SK-N-SH treated with all-trans-retinoic acid at 6 μM for 48 hours (cell line): Measurements from ENCODE around the gene GDPD1.

Source experiments
- ARNTL ChIP-seq: fragments of 450-650 bp; formaldehyde crosslinking; IDR thresholded peaks from 2 replicates; pipeline ENCODE4 v1.5.0; 2020; ENCODE audit warnings: low read depth, mild to moderate bottlenecking, moderate library complexity, borderline replicate concordance
- GLIS3 ChIP-seq: fragments of 250-450 bp; sonication (Bioruptor Pico); IDR thresholded peaks from 2 replicates; pipeline ENCODE4 v1.5.0; 2020; ENCODE audit warnings: mild to moderate bottlenecking, moderate library complexity
- ISL1 ChIP-seq: fragments of 250-450 bp; sonication (Bioruptor Pico); IDR thresholded peaks from 2 replicates; pipeline ENCODE4 v2.1.2; 2022; ENCODE audit warnings: mild to moderate bottlenecking, moderate library complexity
- TOX ChIP-seq: fragments of 250-450 bp; sonication (Bioruptor Pico); IDR thresholded peaks from 2 replicates; pipeline ENCODE4 v1.8.0; 2021; ENCODE audit warnings: mild to moderate bottlenecking, moderate library complexity, borderline replicate concordance
- ZFP30 ChIP-seq: fragments of 450-650 bp; formaldehyde crosslinking; IDR thresholded peaks from 2 replicates; pipeline ENCODE4 v1.5.0; 2022; ENCODE audit warnings: mild to moderate bottlenecking, moderate library complexity
- ZNF70 ChIP-seq: fragments of 450-650 bp; formaldehyde crosslinking; IDR thresholded peaks from 2 replicates; pipeline ENCODE4 v1.5.0; 2020; ENCODE audit warnings: mild to moderate bottlenecking, moderate library complexity
- TF ChIP-seq, protein P1 (sequence below): fragments of 250-450 bp; sonication (Bioruptor Pico); IDR thresholded peaks from 2 replicates; pipeline ENCODE4 v1.5.1; 2020; ENCODE audit warnings: low read depth, mild to moderate bottlenecking, moderate library complexity
- TF ChIP-seq, protein P2 (sequence below): fragments of 250-450 bp; sonication (Bioruptor Pico); IDR thresholded peaks from 2 replicates; pipeline ENCODE4 v1.5.1; 2021; ENCODE audit warnings: mild to moderate bottlenecking, moderate library complexity
- TF ChIP-seq, protein P3 (sequence below): fragments of 250-450 bp; sonication (Bioruptor Pico); IDR thresholded peaks from 2 replicates; pipeline ENCODE4 v1.8.0; 2020; ENCODE audit warnings: mild to moderate bottlenecking, moderate library complexity, borderline replicate concordance

DNA sequence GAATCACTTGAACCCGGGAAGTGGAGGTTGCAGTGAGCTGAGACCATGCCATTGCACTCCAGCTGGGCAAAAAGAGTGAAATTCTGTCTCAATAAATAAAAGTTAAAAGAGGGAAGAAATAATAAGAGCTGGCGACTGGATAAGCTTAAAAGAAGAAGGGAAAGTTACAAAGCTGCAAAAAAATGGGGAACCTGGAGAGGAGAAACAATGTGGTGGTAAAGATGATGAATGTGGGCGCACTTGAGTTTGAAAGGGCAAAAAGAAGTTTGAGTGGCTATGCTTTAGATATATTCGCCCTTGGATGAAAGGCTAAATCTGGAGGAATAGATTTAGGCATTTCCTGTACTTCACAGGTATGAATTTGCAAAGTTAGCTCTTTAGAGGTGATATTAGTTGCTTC lies 58.1 kb downstream of the GDPD1 start:
- TF ChIP-seq TOX (CRISPR knock-in tag): no peak
- no peak for TF ChIP-seq ARNTL (CRISPR knock-in tag)
- TF ChIP-seq ZFP30: no peak
- no peak for TF ChIP-seq ISL1 (CRISPR knock-in tag)
- TF ChIP-seq, protein P1, sequence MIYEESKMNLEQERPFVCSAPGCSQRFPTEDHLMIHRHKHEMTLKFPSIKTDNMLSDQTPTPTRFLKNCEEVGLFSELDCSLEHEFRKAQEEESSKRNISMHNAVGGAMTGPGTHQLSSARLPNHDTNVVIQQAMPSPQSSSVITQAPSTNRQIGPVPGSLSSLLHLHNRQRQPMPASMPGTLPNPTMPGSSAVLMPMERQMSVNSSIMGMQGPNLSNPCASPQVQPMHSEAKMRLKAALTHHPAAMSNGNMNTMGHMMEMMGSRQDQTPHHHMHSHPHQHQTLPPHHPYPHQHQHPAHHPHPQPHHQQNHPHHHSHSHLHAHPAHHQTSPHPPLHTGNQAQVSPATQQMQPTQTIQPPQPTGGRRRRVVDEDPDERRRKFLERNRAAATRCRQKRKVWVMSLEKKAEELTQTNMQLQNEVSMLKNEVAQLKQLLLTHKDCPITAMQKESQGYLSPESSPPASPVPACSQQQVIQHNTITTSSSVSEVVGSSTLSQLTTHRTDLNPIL: no peak
- no peak for TF ChIP-seq ZNF70 (CRISPR knock-in tag)
- TF ChIP-seq, protein P2, sequence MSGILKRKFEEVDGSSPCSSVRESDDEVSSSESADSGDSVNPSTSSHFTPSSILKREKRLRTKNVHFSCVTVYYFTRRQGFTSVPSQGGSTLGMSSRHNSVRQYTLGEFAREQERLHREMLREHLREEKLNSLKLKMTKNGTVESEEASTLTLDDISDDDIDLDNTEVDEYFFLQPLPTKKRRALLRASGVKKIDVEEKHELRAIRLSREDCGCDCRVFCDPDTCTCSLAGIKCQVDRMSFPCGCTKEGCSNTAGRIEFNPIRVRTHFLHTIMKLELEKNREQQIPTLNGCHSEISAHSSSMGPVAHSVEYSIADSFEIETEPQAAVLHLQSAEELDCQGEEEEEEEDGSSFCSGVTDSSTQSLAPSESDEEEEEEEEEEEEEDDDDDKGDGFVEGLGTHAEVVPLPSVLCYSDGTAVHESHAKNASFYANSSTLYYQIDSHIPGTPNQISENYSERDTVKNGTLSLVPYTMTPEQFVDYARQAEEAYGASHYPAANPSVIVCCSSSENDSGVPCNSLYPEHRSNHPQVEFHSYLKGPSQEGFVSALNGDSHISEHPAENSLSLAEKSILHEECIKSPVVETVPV (CRISPR knock-in tag): no peak
- TF ChIP-seq, protein P3, sequence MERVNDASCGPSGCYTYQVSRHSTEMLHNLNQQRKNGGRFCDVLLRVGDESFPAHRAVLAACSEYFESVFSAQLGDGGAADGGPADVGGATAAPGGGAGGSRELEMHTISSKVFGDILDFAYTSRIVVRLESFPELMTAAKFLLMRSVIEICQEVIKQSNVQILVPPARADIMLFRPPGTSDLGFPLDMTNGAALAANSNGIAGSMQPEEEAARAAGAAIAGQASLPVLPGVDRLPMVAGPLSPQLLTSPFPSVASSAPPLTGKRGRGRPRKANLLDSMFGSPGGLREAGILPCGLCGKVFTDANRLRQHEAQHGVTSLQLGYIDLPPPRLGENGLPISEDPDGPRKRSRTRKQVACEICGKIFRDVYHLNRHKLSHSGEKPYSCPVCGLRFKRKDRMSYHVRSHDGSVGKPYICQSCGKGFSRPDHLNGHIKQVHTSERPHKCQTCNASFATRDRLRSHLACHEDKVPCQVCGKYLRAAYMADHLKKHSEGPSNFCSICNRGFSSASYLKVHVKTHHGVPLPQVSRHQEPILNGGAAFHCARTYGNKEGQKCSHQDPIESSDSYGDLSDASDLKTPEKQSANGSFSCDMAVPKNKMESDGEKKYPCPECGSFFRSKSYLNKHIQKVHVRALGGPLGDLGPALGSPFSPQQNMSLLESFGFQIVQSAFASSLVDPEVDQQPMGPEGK: no peak
- no peak for TF ChIP-seq GLIS3 (CRISPR knock-in tag)
